Common myeloid progenitor, CD34-positive (primary cell): ENCODE measurements around the gene EPAS1.
A peak's percentile ranks its signal among the peaks of the same experiment; 100 is the strongest.

Experiments used
- CTCF ChIA-PET: fragments of 350-600 bp; sonication (Branson Sonifier 250); formaldehyde crosslinking; loops from one replicate; lab custom pipeline; 2021; ENCODE audit warnings: antibody characterized with exemption; lab: Charles Lee
- POLR2A ChIA-PET: fragments of 350-600 bp; sonication (Branson Sonifier 250); formaldehyde crosslinking; loops from one replicate; lab custom pipeline; 2021; ENCODE audit warnings: antibody characterized with exemption; lab: Charles Lee
- DNase-seq, 3 donors: peaks; one replicate each; pipeline versions ENCODE4 v3.0.0 to v3.0.0-alpha.2; 2013
- H3K27ac ChIP-seq, 2 experiments: 1 replicate in 1 of 2; 2 replicates in 1 of 2; pipeline ENCODE4 v1.7.0; 2013; ENCODE audit warnings: inconsistent platforms in 2 of 2, low read length in 2 of 2, mild to moderate bottlenecking in 2 of 2, low read depth in 1 of 2, moderate library complexity in 1 of 2; ENCODE audit not compliant: severe bottlenecking in 2 of 2, insufficient read depth in 1 of 2, poor library complexity in 1 of 2
- H3K27me3 ChIP-seq, 5 experiments: replicated peaks in 2 of 5; 1 replicate in 3 of 5; 2 replicates in 2 of 5; pipeline versions ENCODE4 v1.6.1 to v1.7.0; 2013; ENCODE audit warnings: low read length in 4 of 5, mild to moderate bottlenecking in 2 of 5, moderate library complexity in 2 of 5, inconsistent platforms in 1 of 5; ENCODE audit not compliant: insufficient read depth in 5 of 5, control insufficient read depth in 4 of 5
- H3K36me3 ChIP-seq, 4 experiments: 1 replicate in 2 of 4; 2 replicates in 2 of 4; pipeline versions ENCODE4 v1.6.1 to v1.7.0; 2013; ENCODE audit warnings: low read length in 3 of 4, control low read depth in 1 of 4, mild to moderate bottlenecking in 1 of 4; ENCODE audit not compliant: control insufficient read depth in 4 of 4, insufficient read depth in 4 of 4
- H3K4me1 ChIP-seq, 4 experiments: 1 replicate in 3 of 4; 2 replicates in 1 of 4; pipeline versions ENCODE4 v1.6.1 to v1.7.1; 2013; ENCODE audit warnings: low read length in 3 of 4, mild to moderate bottlenecking in 3 of 4, control low read depth in 1 of 4, inconsistent platforms in 1 of 4, moderate library complexity in 1 of 4; ENCODE audit not compliant: control insufficient read depth in 4 of 4, insufficient read depth in 4 of 4; ENCODE audit errors: control extremely low read depth in 1 of 4
- H3K4me3 ChIP-seq, 7 experiments: 1 replicate in 4 of 7; 2 replicates in 3 of 7; pipeline versions ENCODE4 v1.5.1 to v1.7.0; 2013; ENCODE audit warnings: mild to moderate bottlenecking in 7 of 7, low read length in 6 of 7, moderate library complexity in 6 of 7, inconsistent platforms in 2 of 7, low read depth in 2 of 7, control low read depth in 1 of 7; ENCODE audit not compliant: insufficient read depth in 4 of 7, control insufficient read depth in 1 of 7; ENCODE audit errors: extremely low read depth in 1 of 7
- H3K9me3 ChIP-seq, 5 experiments: 1 replicate in 4 of 5; 2 replicates in 1 of 5; pipeline versions ENCODE4 v1.6.1 to v1.7.1; 2013; ENCODE audit warnings: low read length in 4 of 5, mild to moderate bottlenecking in 2 of 5, inconsistent platforms in 1 of 5, low read depth in 1 of 5, moderate library complexity in 1 of 5; ENCODE audit not compliant: control insufficient read depth in 4 of 5, insufficient read depth in 2 of 5; ENCODE audit errors: control extremely low read depth in 1 of 5
- WGBS: methylation state at CpG from one replicate; pipeline ENCODE4 v1.1.5; 2013; ENCODE audit not compliant: insufficient coverage; 5-methylcytosine and 5-hydroxymethylcytosine counted together

Gene EPAS1

DNA sequence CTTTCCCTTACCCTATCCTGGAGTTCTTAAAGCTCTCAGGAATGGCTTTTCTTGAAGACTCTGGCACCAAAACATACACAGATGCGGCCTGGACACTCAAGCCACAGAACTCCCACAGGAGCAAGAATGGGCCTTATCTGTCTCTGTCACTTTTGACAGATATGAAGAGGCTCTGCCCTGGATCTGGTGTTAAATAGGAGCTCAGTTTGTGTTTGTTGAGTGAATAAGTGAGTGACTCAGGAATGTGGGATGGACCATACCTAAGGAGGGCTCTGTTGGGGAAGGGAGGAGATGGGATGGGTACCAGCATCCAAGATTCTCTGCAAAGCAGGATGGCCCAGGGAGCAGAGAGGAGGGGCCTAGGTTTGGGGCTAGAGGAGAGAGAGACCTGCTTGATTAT, 33.9 kb upstream of the EPAS1 start:
- Histone ChIP-seq H3K27ac (no peak overlapping the region), H3K9me3 (no peaks in the 10 kb centered on the region), H3K4me1 (peaks cover 6 to 19% (median 10%) of the 10 kb centered on the region in 4 experiments), H3K36me3 (no peaks in the 10 kb centered on the region), H3K4me3 (no peak overlapping the region), H3K27me3 (no peaks in the 10 kb centered on the region)
- DNase-seq, result no peak
- 100% methylated on average over 1 of the region's 1 CpG for WGBS
- POLR2A ChIA-PET, result no interaction called here
- CTCF ChIA-PET, result no interaction called here

DNA sequence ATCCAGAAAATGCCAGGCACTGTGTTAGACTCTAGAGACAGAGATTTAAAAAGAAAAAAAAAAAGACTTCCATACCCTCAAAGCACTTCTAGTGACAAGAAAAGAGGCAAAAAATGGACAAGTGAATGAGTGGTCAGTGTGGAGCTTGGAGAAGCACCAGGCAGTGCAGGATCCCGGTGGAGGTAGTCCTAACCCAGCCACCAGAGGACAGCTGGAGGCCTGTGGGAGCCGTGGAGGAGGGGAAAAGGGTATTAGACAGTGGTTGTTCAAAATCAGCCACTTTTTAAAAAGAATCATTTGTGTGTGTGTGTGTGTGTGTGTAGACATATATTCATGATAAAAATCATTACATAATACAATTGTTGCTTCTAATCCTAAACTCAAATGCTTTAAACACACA, 32.8 kb upstream of the EPAS1 start:
- POLR2A ChIA-PET, result no interaction called here
- H3K36me3 ChIP-seq, result no peaks in the 10 kb centered on the region
- no peak overlapping the region for H3K27ac ChIP-seq
- DNase-seq, result no peak
- H3K4me3 ChIP-seq, result no peak overlapping the region
- H3K4me1 ChIP-seq, result peaks cover 6 to 24% (median 14%) of the 10 kb centered on the region in 4 experiments
- H3K27me3 ChIP-seq, result no peaks in the 10 kb centered on the region
- 100% methylated on average over 1 of the region's 2 CpGs for WGBS
- no peaks in the 10 kb centered on the region for H3K9me3 ChIP-seq
- CTCF ChIA-PET, result interaction anchor here (1.3 kb wide), 1 partner anchor 18 kb away, joined by 3 read pairs; no protein-coding TSS in a partner anchor

DNA sequence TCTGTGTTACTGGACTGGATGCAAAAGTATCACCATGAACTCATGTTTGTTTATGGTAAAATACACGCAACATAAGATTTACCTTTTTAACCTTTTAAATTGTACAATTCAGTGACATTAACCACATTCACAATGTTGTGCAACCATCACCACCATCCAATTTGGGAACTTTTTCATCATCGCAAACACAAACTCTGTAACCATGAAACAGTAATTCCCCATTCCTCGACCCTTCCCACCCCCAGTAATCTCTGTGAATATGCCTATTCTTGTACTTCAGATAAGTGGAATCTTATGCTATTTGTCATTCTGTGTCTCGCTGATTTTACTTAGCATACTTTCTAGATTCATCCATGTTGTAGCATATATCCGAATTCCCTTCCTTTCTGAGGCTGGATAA, 31.1 kb upstream of the EPAS1 start:
- CTCF ChIA-PET, result no interaction called here
- no peaks in the 10 kb centered on the region for H3K36me3 ChIP-seq
- H3K4me3 ChIP-seq, result no peak overlapping the region
- no peak overlapping the region for H3K27ac ChIP-seq
- H3K27me3 ChIP-seq, result no peaks in the 10 kb centered on the region
- H3K9me3 ChIP-seq, result no peaks in the 10 kb centered on the region
- no peak for DNase-seq
- POLR2A ChIA-PET, result no interaction called here
- peaks cover 8 to 35% (median 24%) of the 10 kb centered on the region in 4 experiments for H3K4me1 ChIP-seq
- WGBS, result 100% methylated on average over 1 of the region's 5 CpGs

- Histone ChIP-seq H3K4me1 (peaks cover 8 to 35% (median 24%) of the 10 kb centered on the region in 4 experiments), H3K9me3 (no peaks in the 10 kb centered on the region), H3K4me3 (peak overlapping the region in 1 of 7 experiments; percentile 44), H3K27ac (peak overlapping the region in 1 of 2 experiments; percentile 44), H3K27me3 (no peaks in the 10 kb centered on the region), H3K36me3 (no peaks in the 10 kb centered on the region)
- CTCF ChIA-PET, result interaction anchor here (1.0 to 1.2 kb wide), 2 partner anchors 16 to 32 kb away, joined by 3 to 4 read pairs; no protein-coding TSS in a partner anchor
- DNase-seq, result no peak
- POLR2A ChIA-PET, result interaction anchor here (0.6 to 0.7 kb wide), 2 partner anchors 17 to 171 kb away, joined by 3 to 4 read pairs; no protein-coding TSS in a partner anchor
- no CpG with 5 or more reads among the region's 1 CpG for WGBS
These were observed 29.6 kb upstream of the EPAS1 start for GRCh38 chr2:46267616-46268015.

DNA sequence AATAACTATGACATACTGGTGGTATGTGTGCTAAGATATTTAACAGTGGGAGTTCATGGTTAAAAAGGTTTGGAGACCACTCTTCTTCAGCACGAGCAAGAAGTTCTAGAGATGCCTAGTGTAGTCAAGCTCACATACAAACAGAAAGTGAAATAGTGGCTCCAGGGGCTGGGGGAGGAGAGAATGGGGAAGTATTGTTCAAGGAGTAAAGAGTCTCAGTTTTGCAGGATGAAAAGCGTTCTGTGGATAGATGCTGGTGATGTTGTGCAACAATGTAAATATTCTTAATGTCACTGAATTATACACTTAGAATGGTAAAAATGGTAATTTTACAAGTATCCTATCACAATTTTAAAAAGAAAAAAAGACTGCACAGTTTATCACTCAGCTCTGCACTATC, 29.0 kb upstream of the EPAS1 start:
- no peaks in the 10 kb centered on the region for H3K9me3 ChIP-seq
- ChIA-PET POLR2A (interaction anchor here (0.6 kb wide), 2 partner anchors 8 to 172 kb away, joined by 3 read pairs; no protein-coding TSS in a partner anchor), CTCF (interaction anchor here (0.7 to 1.2 kb wide), 2 partner anchors 16 to 34 kb away, joined by 3 to 4 read pairs; no protein-coding TSS in a partner anchor)
- H3K4me3 ChIP-seq, result peak overlapping the region in 2 of 7 experiments; percentile 44
- H3K4me1 ChIP-seq, result peaks cover 8 to 35% (median 24%) of the 10 kb centered on the region in 4 experiments
- peak overlapping the region in 1 of 2 experiments; percentile 44 for H3K27ac ChIP-seq
- no CpG with 5 or more reads among the region's 2 CpGs for WGBS
- H3K36me3 ChIP-seq, result no peaks in the 10 kb centered on the region
- H3K27me3 ChIP-seq, result no peaks in the 10 kb centered on the region
- peak; percentile 52 to 81 (median 79) for DNase-seq

- CTCF ChIA-PET, result interaction anchor here (1.6 to 1.8 kb wide), 2 partner anchors 12 to 23 kb away, joined by 4 to 5 read pairs; no protein-coding TSS in a partner anchor
- H3K27ac ChIP-seq, result no peak overlapping the region
These were observed 28.2 kb upstream of the EPAS1 start for GRCh38 chr2:46269001-46269400.

GRCh38 chr2:46269544-46270273, 27.5 kb upstream of the EPAS1 start:
- POLR2A ChIA-PET, result no interaction called here
- Histone ChIP-seq H3K4me3 (no peak overlapping the region), H3K27ac (no peak overlapping the region), H3K4me1 (peaks cover 8 to 35% (median 24%) of the 10 kb centered on the region in 4 experiments), H3K27me3 (no peaks in the 10 kb centered on the region), H3K9me3 (no peaks in the 10 kb centered on the region), H3K36me3 (no peaks in the 10 kb centered on the region)
- WGBS, result 83% methylated on average over 6 of the region's 11 CpGs
- CTCF ChIA-PET, result interaction anchor here (0.5 to 1.8 kb wide), 4 partner anchors 11 to 1492 kb away, joined by 3 to 5 read pairs (median 4); no protein-coding TSS in a partner anchor
- DNase-seq, result peak in 2 of 3 donors; percentile 60 to 64

More at GRCh38 chr2:46269001-46269400, 28.2 kb upstream of the EPAS1 start:
- no peaks in the 10 kb centered on the region for H3K27me3 ChIP-seq
- DNase-seq, result no peak
- POLR2A ChIA-PET, result no interaction called here
- H3K4me3 ChIP-seq, result no peak overlapping the region
- H3K4me1 ChIP-seq, result peaks cover 8 to 35% (median 24%) of the 10 kb centered on the region in 4 experiments
- no peaks in the 10 kb centered on the region for H3K36me3 ChIP-seq
- 83% methylated on average over 1 of the region's 4 CpGs for WGBS
- no peaks in the 10 kb centered on the region for H3K9me3 ChIP-seq
